H7 (cell line): Measurements from ENCODE around the gene SIK3. TPM values are rescaled to one million over a fixed set of nuclear protein-coding genes. Genes with fewer than 3 reads are reported as not detected.
A peak's percentile ranks its signal among the peaks of the same experiment; 100 is the strongest.
"Not testable (repeated sequence)": the region's sequence is repeated elsewhere in the genome, so short reads cannot be mapped to it uniquely, and the experiment has no call there.

ENCODE experiments used
- DNase-seq: peaks from one replicate; pipeline ENCODE4 v3.0.0; 2012
- H3K27me3 ChIP-seq: 2 replicates; pipeline ENCODE4 v1.6.0; 2011; ENCODE audit warnings: mild to moderate bottlenecking, low read length; ENCODE audit not compliant: control insufficient read depth, insufficient read depth
- H3K36me3 ChIP-seq: replicated peaks from 2 replicates; pipeline ENCODE4 v1.5.1; 2011; ENCODE audit warnings: low read length; ENCODE audit not compliant: control insufficient read depth, insufficient read depth
- H3K4me3 ChIP-seq: 2 replicates; pipeline ENCODE4 v1.5.1; 2011; ENCODE audit warnings: low read depth, mild to moderate bottlenecking, control low read depth, low read length, moderate library complexity; ENCODE audit not compliant: insufficient read depth
- total RNA-seq: library from RNA; depleted of rRNA; stranded (reverse); fragments of >200 nt; shearing (Covaris generic); gene quantifications from 2 replicates; pipeline ENCODE4 v1.2.3, GENCODE V29; 2014

The SIK3 gene
- total RNA-seq, 1 experiment from 2014 or later: 14.4 TPM

DNA sequence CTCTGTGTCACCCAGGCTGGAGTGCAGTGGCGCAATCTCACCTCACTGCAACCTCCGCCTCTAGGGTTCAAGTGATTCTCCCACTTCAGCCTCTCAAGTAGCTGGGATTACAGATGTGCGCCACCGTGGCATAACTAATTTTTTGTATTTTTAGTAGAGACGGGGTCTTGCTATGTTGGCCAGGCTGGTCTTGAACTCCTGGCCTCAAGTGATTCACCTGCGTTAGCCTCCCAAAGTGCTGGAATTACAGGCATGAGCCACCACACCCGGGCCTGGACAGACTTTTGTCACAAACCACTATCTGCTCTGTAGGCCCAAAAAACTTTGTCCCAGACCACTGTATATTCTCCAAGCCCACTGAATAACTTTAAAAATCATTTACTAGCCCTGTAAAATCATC, 74.5 kb downstream of the SIK3 start:
- not testable (repeated sequence) for H3K27me3 ChIP-seq, H3K4me3 ChIP-seq, H3K36me3 ChIP-seq, DNase-seq

DNA sequence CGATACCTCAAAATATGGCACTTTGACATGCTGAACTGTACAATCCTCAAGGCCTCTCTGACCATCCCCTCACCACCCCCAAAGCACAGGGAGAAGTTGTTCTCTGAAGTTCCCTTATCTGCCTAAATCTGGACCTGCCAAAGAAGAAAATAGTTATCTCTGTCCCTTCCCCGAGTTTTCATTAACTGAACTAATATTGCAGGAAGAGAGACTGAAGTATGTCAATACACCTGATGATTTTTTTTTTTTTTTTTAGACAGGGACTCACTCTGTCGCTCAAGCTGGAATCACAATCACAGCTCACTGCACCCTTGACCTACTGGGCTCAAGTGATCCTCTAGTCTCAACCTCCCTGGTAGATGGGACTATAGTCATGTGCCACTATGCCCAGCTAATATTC, 75.0 kb downstream of the SIK3 start:
- Histone ChIP-seq H3K4me3 (no peak overlapping the region), H3K27me3 (no peaks in the 10 kb centered on the region), H3K36me3 (no peaks in the 10 kb centered on the region)
- DNase-seq: no peak

DNA sequence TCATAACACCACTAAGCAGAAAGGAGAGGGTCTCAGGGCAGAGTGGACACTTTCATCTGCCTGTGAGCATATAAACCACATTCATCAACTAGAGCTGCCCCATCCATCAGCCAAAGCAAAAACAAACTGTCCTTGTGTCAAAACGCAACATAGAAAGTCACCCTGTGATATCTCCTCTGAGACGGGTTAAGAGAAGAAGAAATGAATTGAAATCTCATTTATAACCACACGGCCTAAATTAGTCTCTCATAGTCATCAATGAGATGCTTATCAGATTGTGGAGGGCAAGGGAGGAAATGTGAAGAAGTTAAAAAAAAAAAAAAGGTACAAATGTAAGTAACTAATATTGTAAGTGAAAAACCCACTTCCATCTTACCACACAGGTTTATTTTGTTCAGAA, 75.7 kb downstream of the SIK3 start:
- no peak for DNase-seq
- H3K27me3 ChIP-seq: no peaks in the 10 kb centered on the region
- H3K36me3 ChIP-seq: no peaks in the 10 kb centered on the region
- H3K4me3 ChIP-seq: no peak overlapping the region

DNA sequence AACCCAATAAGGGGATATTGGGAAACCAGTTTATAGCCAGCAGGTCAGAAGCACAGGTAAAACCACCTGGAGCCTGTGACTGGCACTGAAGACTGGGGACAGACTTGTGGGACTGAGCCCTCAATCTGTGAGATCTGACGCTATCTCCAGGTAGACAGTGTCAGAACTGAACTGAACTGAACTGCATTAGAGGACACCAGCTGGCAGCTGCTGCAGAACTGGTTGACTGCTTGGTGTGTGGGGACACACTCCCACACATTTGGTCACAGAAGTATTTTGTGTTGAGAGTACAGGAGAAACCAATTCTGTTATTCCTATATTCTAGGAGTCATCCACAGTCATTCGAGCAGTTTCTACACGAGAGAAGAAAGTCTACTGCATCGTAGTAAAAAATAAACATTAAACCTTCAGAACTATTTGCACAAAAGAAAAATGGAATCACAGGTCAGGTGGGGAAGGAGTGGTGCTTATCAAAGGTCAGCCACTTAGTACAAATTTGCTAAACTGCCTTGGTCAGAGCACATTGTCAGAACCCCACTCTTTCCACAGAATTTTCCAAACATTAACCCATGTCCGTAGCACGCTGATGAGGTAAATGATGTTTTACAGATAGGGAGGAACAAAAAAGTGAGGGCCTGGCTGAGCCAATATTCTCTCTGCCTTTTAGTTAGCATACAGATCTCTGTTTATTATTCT, 77.2 kb downstream of the SIK3 start:
- Histone ChIP-seq H3K36me3 (no peaks in the 10 kb centered on the region), H3K4me3 (no peak overlapping the region), H3K27me3 (no peaks in the 10 kb centered on the region)
- no peak for DNase-seq

DNA sequence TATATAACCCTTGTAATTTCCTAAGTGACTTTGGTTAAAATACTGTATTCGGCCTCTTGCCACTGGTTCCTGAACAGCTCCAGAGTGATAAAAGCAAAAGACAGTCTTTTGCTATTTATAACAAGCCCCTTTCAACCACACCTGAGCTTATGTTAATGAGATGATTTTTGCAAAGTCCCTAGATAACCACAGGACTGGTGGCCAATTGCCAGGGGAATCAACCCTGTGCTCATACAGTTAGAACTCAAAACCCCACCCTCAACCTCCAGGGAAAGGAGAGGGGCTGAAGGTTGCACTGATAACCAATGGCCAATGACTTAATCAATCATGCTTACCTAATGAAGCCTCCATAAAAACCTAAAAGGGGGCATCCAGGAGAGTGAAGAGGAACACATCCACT, 77.9 kb downstream of the SIK3 start:
- no peaks in the 10 kb centered on the region for H3K36me3 ChIP-seq

DNA sequence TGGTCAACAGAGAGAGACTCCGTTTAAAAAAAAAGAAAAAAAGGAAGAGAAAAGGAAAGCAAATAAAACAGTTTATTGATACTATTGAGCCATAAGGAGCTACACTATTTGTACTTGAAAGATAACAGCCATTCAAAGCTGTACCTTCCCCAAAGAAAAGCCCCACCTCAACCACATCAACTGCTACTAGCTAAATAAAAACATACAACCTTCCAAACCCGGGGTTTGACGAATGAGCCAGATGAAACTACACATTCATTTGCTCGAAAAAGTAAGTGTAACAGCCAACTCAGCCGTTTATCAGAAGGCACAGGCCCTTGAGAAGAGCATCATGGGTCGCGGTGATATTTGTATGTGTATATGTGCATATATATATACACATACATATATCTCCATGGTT, 78.4 kb downstream of the SIK3 start:
- H3K4me3 ChIP-seq: no peak overlapping the region
- no peaks in the 10 kb centered on the region for H3K27me3 ChIP-seq
- no peaks in the 10 kb centered on the region for H3K36me3 ChIP-seq
- DNase-seq: no peak

More for the DNA sequence above, 77.9 kb downstream of the SIK3 start:
- DNase-seq: no peak
- Histone ChIP-seq H3K27me3 (no peaks in the 10 kb centered on the region), H3K4me3 (no peak overlapping the region)

DNA sequence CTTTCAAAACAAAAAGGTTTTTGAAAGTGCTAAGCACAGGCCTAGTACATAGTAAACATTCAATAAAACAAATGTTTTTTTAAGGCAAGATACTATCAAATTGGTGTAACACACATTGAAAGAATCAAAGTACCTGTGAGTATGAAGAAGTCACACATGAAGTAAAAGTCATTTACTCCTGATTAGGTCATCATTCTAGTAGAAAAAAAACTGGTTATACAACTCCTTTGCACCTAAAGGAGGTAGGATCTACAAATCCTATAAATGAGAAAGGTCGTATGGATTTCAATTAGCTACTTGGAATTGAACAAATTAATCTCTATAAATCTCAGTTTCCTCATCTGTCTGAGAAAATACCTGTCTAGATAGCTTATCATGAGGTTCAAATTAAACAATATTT, 80.8 kb downstream of the SIK3 start:
- H3K36me3 ChIP-seq: no peaks in the 10 kb centered on the region
- no peak overlapping the region for H3K4me3 ChIP-seq
- no peak for DNase-seq
- no peaks in the 10 kb centered on the region for H3K27me3 ChIP-seq

DNA sequence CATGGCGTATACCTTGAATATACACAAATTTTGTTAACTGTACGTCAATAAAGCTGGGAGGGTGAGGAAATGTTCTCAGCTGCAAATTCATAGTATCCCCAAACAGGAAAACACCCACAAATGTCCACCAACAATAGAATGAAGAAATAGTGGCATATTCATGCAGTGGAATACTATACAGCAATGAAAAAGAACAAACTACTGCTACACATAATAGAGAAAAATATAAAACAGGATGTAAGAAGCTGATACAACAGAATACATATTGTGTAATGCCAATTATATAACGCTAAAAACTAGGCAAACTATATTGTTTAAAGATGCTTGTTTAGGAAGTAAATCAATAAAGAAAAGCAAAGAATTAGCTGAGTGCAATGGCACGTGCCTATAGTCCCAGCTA, 81.5 kb downstream of the SIK3 start:
- Histone ChIP-seq H3K27me3 (no peaks in the 10 kb centered on the region), H3K36me3 (no peaks in the 10 kb centered on the region)
- no peak for DNase-seq

DNA sequence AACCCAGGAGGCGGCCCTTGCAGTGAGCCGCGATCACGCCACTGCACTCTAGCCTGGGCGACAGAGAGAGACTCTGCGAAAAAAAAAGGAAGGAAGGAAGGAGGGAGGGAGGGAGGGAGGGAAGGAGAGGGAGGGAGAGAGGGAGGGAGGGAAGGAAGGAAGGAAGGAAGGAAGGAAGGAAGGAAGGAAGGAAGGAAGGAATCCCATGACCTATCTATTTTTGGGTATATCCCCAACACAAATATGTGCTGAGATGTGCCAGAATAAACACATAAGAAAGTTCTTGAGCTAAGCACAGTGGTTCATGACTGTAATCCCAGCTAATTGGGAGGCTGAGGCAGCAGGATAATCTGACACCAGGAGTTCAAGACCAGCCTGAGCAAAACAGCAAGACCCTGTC, 82.0 kb downstream of the SIK3 start:
- Histone ChIP-seq H3K36me3 (no peaks in the 10 kb centered on the region), H3K4me3 (no peak overlapping the region), H3K27me3 (no peaks in the 10 kb centered on the region)
- no peak for DNase-seq

More for the DNA sequence above, 81.5 kb downstream of the SIK3 start:
- H3K4me3 ChIP-seq: no peak overlapping the region

DNA sequence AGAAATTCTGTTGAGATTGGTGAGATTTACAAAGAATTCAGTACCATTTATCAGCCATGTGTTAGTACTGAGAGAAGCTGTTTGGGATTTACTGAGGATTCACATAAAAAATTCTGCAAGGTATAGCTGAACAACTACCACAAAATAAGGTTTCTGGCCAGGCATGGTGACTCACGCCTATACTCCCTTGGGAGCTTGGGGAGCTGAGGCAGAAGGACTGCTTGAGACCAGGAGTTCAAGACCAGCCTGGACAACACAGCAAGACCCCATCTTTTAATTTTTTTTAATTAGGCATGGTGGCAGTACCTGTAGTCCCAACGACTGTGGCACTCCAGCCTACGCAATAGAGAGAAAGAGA, 86.7 kb downstream of the SIK3 start:
- no peaks in the 10 kb centered on the region for H3K36me3 ChIP-seq
- DNase-seq: no peak
- H3K27me3 ChIP-seq: no peaks in the 10 kb centered on the region
- H3K4me3 ChIP-seq: no peak overlapping the region

DNA sequence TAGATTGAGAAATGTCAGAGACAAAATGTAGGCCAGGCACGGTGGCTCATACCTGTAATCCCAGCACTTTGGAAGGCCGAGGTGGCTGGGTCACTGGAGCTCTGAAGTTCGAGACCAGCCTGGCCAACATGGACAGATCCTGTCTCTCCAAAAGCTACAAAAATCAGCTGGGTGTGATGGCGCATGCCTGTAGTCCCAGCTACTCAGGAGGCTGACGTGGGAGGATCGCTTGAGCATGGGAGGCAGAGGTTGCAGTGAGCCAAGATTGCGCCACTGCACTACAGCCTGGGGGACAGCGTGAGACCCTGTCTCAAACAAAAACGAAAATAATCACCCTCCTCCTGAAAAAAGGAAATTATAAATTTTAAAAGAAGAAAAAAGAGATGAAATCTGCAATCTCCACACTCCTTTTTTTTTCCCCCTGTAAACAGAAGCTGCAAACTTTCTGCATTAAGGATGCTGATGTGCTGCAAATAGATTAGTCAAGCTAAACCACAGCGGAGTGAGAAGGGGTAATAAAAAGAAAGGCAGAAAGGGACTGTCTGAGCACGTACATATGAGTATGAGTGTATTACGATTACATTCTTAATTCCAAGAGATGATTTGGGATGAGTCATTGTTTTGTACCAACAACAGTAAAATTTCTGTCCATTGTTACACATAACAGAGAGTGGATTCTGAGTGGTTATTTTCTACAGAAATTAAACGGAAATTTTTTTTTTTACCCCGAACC, 87.3 kb downstream of the SIK3 start:
- no peak overlapping the region for H3K4me3 ChIP-seq
- H3K27me3 ChIP-seq: no peaks in the 10 kb centered on the region
- DNase-seq: no peak
- no peaks in the 10 kb centered on the region for H3K36me3 ChIP-seq

DNA sequence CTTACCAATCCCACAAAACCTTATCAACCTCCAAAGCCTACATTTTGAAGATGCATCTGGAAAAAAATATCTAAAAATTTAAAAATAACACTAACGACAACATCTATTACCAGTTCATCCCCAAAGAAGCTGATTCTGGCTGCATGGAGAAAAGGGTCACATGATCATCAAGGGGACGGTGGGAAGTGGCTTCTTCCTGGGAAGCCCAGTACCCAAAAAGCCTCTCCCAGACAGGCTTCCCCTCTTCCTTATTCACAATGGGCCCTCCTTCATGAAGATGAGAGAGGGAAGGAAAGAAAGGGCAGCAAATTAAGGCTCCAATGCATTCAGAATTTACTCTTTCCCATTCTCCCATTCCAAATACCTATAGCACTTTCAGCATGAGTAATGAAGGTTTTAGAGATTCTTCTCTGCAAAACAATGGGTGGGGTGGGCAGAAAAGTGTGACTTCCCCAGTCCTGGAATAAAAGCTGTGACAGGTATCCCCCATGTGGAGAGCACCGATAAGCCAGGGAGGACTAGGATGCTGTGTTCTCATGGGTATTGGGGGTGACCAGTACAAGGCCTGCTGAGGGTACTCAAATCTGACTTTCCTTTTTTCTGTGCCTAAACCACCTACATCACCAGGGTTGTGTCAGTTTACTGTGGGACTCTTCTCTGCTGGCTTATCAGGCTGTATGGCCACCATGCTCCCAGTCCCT, 88.2 kb downstream of the SIK3 start:
- DNase-seq: peak; percentile 37
- H3K4me3 ChIP-seq: no peak overlapping the region
- H3K36me3 ChIP-seq: no peaks in the 10 kb centered on the region
- no peaks in the 10 kb centered on the region for H3K27me3 ChIP-seq

DNA sequence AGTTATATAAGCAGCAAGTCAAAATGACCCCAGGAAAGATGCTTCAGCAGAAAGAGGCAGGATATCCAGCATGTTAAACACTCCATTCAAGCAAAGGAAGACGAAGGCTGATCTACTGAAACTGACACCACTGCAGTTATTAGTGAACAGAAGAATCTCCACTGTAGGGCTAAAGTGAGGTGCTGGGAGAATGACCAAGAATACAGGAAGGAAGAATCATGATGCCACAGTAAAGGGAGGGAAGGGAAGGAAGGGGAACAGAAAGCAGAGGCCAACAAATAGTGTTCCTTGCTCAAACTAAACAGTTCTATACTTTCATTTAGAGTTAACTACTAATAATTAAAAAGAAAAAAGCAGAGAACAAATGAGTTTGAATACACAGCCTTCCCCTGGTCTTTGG, 92.5 kb downstream of the SIK3 start:
- DNase-seq: no peak
- H3K4me3 ChIP-seq: no peak overlapping the region
- H3K36me3 ChIP-seq: no peaks in the 10 kb centered on the region
- H3K27me3 ChIP-seq: no peaks in the 10 kb centered on the region

DNA sequence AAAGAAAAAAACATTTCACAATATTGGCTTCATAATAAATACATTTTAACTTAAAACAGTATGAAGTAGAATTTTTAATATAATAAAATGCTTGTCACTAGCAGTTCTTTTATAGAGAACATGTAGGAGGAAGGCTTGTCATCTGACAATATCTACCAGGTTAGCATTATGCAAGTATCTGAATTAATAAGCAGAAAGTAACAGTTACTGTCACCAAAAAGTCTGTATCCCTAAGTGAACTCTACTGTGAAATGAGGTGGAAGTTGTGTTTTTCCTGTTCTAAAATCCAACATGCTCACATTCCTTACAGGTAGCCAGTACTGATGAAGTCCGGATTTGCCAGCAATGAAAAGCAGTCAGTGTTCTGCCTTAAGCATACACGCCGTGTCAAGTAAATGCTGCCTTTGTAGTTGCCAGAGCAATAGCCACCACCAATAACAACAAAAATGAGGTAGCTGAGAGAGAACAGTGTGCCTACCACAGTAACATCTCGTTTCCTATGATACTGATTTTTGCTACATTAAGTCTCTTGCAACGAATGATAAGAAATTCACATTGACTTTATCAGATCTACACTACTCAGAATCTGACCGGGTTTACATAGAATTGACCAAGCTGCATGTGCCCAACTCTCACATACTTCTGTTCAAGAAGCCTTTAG, 95.5 kb downstream of the SIK3 start:
- Histone ChIP-seq H3K4me3 (no peak overlapping the region), H3K36me3 (no peaks in the 10 kb centered on the region)

More for the DNA sequence above, 95.5 kb downstream of the SIK3 start:
- H3K27me3 ChIP-seq: no peaks in the 10 kb centered on the region
- DNase-seq: no peak
